ENCODE results near the gene PPP2R3A.

DNA sequence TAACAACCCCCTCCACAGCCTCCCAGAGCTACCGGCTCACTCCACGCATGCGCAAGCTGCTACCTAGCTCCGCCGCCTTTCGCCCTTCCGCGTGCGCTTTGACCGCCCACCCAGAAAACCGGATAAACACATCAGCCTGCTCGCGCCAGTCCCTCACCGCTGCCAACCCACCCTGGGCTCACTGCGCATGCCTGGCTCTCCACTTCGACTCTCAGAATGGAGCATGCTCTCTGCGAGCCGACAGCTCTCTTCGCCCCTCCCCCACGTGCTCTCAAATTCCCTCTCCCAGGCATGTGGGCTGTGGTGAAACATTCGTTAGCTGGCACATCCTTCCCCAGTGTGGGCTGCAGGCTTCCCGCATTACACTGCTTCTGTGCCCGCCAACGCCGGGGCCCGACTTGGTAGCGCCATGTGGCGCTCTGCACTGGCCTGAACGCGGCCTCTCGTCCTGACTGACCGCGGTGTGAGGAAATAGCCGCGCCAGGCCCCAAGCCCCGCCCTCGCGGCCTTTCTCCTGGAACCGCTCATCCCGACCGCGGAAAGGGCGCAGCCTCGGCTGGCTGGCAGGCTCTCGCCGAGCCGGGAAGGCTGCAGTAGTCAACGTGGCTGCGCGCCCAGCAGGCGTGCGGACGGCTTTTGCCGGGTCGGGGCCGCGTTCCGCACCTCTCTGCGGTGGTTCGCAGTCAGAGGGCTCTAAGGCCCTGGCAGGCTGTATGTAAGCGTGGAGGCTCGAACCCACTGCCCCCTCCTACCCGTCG lies 231.1 kb downstream of the PPP2R3A start:
- TF ChIP-seq CTCF (IDR thresholded peaks at IDR 0.05) (peak in 3 of 6 experiments; percentile 0 to 23 (median 15)), POLR2AphosphoS5 (IDR thresholded peaks at IDR 0.05) (peak; percentile 73 to 87)
